Medulla oblongata (tissue), 1 donor: ENCODE data around the gene C2orf92.

Experiments used
- DNase-seq: peaks from one replicate; pipeline ENCODE4 v3.0.0-alpha.2; 2015; ENCODE audit errors: extremely low spot score

C2orf92 gene

DNA sequence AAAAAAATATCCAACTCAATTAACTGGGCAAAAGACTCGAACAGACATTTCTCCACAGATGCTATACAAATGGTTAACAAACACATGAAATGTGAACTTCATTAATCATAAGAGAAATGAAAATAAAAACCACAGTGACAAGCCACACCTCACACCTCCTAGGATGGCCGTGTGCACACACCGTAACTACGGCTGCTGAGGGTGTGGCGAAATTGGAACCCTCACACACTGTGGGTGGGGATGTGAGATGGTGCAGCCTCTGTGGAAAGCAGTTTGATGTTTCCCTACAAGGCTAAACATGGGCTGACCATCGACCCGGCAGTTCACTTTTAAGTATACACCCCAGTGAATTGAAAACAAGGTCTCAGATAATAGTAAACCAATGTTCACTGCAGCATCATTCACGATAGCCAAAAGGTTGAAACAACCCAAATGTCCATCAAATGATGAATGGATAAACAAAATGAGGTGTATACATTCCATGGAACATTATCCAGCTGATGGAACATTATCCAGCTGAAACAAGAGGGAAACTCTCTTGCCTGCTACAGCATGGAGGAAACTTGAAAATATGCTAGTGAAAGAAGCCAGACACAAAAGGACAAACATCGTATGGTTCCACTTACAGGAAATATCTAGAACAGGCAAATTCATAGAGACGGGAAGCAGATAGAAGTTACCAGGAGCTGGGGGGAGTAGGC, 76.1 kb downstream of the C2orf92 start:
- DNase-seq: no peak

DNA sequence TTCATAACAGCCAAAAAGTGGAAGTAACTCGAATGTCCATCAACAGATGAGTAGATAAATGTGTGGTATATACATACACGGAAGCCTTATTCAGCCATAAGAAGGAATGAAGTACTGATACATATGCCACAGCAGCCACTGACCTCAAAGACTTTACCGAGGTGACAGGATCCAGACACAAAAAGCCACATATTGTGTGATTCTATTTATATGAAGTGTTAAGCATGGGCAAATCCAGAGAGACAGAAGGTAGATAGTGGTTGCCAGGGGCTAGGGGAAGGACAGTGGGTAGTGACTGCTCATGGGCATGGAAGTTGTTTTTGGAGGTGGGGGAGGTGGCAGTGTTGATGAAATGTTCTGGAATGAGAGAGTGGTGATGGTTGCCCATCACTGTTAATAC, 77.8 kb downstream of the C2orf92 start:
- DNase-seq: no peak

DNA sequence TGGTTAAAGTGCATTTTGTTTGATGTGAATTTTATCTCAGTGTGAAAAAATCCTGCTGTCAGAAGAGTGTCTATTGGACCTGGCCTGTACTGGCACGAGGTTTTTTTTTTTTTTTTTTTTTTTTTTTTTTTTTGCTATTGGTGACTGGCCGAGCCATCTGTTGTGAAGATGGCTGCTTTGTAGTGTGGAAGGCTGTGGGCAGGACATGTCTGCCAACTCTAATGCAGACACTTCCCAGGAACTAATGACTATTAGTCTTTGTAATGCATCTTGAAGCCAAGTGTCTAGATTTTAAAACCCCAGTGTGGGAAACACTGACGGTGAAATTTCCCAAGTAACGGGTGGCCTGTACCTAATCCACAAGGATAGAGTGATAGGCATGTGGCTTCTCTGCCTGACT, 78.2 kb downstream of the C2orf92 start:
- DNase-seq: no peak

DNA sequence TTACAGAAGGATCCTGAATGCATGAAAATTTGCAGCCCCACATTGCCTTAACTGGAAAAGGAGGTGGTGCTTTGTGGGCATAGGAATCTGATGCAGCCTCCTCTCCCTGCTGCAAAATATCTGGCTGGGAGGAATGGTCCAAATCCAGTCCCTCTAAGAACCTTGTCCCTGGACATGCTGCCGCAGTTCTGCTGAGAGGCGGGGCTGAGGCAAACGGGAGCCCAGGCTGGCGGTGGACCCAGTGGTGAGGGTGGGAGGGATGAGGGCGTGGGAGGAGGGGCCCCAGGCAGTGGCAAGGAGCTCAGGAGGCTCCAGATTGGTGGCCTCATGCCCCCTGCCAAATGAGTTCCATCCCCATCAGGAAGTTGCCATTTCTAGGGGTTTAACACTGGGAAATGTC, 80.1 kb downstream of the C2orf92 start:
- DNase-seq: peak; percentile 9

DNA sequence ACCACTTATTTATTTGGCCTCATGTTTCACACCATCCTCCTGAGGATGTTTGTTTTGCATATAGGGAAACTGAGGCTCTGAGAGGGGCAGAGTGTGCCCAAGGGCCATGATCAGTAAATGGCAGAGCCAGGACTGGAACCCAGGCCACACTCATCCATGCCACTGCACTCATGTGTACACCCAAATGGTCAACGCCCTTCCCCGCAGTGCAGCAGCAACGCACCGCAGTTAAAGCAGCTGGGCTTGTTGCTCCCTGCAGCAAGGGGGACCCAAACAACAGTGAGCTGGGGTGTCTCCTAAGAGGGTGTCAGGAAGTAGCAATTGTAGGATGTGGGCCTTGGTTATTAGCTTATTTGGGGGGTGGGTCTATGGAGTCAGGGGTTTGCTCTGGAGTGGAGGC, 80.5 kb downstream of the C2orf92 start:
- DNase-seq: no peak

DNA sequence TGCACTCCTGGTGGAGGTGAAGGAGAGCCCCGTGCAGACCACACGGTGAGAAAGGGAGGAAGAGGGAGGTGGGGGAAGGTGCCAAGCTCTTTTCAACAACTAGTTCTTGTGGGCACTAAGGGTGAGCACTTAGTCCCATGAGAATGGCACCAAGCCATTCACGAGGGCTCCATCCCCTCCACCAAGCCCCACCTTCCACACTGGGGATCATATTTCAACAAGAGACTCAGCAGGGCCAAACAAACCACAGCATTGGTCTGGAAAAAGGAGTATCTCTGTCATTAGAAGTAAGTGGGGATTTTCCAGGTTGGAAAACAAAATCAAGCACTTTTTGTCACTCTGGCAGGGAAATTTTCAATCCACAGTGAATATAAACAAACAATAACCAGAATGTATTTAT, 82.2 kb downstream of the C2orf92 start:
- no peak for DNase-seq
